ENCODE data around the gene CABLES2. TPM values are rescaled to one million over a fixed set of nuclear protein-coding genes. Genes with fewer than 3 reads are reported as not detected.

CABLES2 gene
- total and polyA plus RNA-seq, 4 donors: 0.92 to 3.2 (median 2.0) TPM

DNA sequence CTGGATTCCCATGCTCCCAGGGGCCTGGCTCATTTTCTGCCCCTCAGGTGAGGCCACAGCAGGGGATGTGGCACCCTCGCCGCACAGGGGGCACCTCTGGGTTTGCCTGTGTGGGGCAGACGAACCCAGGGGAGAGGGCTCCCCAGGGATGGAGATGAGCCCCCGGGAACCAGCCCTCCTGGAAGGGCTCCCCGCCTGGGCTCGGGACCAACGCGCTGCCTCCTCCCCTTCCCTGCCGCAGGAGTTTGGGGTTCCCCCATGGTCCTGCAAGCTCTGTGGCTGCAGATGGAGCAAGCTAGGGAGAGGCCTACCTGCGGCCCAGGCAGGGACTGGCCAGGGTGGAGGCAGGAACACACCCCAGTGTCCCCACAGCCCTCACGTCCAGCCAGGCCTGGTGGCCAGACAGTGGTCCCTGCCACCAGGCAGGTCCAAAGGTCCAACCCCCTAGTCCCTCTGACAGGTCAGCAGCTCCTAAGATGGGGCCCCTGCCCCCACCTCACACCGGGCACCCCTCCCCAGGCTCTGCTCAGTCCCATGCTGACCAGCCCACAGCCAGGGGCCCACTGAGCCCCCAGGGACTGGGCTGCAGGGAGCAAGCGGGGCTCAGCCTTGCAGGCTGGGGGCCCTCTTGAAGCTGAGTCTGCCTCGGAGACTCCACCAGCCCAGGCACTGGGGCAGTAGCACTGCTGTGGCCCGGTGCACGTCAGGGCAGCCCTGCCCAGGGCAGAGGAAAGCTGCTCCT lies 53.6 kb downstream of the CABLES2 start:
- Histone ChIP-seq H3K27me3 (ENCODE audit: control insufficient read depth in 4 of 4, insufficient read depth in 4 of 4, low read length in 3 of 4) (no peaks in the 10 kb centered on the region), H3K4me1 (ENCODE audit: control insufficient read depth in 4 of 4, insufficient read depth in 4 of 4, low read length in 3 of 4) (peaks cover 45 to 64% (median 56%) of the 10 kb centered on the region in 4 donors), H3K36me3 (ENCODE audit: control insufficient read depth in 4 of 4, insufficient read depth in 3 of 4, low read depth in 1 of 4, low read length in 3 of 4) (peaks cover 0 to 5% (median 3%) of the 10 kb centered on the region in 4 donors), H3K27ac (ENCODE audit: low read depth in 1 of 2, low read length in 2 of 2) (peak overlapping the region; percentile 84 to 88), H3K9ac (ENCODE audit: low read depth in 1 of 2, low read length in 2 of 2) (peak overlapping the region in 1 of 2 donors; percentile 38), H3K4me3 (ENCODE audit: low read depth in 1 of 3, low read length in 3 of 3) (peak overlapping the region in 1 of 3 donors; percentile 23), H3K9me3 (ENCODE audit: control insufficient read depth in 4 of 4, low read length in 3 of 4) (no peaks in the 10 kb centered on the region)
- WGBS: 74% methylated on average over 16 of the region's 16 CpGs
- TF ChIP-seq, protein P1, sequence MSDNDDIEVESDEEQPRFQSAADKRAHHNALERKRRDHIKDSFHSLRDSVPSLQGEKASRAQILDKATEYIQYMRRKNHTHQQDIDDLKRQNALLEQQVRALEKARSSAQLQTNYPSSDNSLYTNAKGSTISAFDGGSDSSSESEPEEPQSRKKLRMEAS (IDR thresholded peaks at IDR 0.05): no peak
- TF ChIP-seq, protein P2, sequence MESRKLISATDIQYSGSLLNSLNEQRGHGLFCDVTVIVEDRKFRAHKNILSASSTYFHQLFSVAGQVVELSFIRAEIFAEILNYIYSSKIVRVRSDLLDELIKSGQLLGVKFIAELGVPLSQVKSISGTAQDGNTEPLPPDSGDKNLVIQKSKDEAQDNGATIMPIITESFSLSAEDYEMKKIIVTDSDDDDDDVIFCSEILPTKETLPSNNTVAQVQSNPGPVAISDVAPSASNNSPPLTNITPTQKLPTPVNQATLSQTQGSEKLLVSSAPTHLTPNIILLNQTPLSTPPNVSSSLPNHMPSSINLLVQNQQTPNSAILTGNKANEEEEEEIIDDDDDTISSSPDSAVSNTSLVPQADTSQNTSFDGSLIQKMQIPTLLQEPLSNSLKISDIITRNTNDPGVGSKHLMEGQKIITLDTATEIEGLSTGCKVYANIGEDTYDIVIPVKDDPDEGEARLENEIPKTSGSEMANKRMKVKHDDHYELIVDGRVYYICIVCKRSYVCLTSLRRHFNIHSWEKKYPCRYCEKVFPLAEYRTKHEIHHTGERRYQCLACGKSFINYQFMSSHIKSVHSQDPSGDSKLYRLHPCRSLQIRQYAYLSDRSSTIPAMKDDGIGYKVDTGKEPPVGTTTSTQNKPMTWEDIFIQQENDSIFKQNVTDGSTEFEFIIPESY (IDR thresholded peaks at IDR 0.05): no peak
- TF ChIP-seq RAD21 (IDR thresholded peaks at IDR 0.05) (no peak), RXRA (IDR thresholded peaks at IDR 0.05) (no peak), YY1 (IDR thresholded peaks at IDR 0.05) (no peak), HNF4G (IDR thresholded peaks at IDR 0.05) (no peak), JUND (IDR thresholded peaks at IDR 0.05) (no peak)
- TF ChIP-seq, protein P3, sequence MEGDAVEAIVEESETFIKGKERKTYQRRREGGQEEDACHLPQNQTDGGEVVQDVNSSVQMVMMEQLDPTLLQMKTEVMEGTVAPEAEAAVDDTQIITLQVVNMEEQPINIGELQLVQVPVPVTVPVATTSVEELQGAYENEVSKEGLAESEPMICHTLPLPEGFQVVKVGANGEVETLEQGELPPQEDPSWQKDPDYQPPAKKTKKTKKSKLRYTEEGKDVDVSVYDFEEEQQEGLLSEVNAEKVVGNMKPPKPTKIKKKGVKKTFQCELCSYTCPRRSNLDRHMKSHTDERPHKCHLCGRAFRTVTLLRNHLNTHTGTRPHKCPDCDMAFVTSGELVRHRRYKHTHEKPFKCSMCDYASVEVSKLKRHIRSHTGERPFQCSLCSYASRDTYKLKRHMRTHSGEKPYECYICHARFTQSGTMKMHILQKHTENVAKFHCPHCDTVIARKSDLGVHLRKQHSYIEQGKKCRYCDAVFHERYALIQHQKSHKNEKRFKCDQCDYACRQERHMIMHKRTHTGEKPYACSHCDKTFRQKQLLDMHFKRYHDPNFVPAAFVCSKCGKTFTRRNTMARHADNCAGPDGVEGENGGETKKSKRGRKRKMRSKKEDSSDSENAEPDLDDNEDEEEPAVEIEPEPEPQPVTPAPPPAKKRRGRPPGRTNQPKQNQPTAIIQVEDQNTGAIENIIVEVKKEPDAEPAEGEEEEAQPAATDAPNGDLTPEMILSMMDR (IDR thresholded peaks at IDR 0.05; ENCODE audit: low read depth, low read length, missing input control): no peak
- TF ChIP-seq, protein P4, sequence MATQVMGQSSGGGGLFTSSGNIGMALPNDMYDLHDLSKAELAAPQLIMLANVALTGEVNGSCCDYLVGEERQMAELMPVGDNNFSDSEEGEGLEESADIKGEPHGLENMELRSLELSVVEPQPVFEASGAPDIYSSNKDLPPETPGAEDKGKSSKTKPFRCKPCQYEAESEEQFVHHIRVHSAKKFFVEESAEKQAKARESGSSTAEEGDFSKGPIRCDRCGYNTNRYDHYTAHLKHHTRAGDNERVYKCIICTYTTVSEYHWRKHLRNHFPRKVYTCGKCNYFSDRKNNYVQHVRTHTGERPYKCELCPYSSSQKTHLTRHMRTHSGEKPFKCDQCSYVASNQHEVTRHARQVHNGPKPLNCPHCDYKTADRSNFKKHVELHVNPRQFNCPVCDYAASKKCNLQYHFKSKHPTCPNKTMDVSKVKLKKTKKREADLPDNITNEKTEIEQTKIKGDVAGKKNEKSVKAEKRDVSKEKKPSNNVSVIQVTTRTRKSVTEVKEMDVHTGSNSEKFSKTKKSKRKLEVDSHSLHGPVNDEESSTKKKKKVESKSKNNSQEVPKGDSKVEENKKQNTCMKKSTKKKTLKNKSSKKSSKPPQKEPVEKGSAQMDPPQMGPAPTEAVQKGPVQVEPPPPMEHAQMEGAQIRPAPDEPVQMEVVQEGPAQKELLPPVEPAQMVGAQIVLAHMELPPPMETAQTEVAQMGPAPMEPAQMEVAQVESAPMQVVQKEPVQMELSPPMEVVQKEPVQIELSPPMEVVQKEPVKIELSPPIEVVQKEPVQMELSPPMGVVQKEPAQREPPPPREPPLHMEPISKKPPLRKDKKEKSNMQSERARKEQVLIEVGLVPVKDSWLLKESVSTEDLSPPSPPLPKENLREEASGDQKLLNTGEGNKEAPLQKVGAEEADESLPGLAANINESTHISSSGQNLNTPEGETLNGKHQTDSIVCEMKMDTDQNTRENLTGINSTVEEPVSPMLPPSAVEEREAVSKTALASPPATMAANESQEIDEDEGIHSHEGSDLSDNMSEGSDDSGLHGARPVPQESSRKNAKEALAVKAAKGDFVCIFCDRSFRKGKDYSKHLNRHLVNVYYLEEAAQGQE (IDR thresholded peaks at IDR 0.05): no peak
- no peak for DNase-seq (ENCODE audit: low spot score)

DNA sequence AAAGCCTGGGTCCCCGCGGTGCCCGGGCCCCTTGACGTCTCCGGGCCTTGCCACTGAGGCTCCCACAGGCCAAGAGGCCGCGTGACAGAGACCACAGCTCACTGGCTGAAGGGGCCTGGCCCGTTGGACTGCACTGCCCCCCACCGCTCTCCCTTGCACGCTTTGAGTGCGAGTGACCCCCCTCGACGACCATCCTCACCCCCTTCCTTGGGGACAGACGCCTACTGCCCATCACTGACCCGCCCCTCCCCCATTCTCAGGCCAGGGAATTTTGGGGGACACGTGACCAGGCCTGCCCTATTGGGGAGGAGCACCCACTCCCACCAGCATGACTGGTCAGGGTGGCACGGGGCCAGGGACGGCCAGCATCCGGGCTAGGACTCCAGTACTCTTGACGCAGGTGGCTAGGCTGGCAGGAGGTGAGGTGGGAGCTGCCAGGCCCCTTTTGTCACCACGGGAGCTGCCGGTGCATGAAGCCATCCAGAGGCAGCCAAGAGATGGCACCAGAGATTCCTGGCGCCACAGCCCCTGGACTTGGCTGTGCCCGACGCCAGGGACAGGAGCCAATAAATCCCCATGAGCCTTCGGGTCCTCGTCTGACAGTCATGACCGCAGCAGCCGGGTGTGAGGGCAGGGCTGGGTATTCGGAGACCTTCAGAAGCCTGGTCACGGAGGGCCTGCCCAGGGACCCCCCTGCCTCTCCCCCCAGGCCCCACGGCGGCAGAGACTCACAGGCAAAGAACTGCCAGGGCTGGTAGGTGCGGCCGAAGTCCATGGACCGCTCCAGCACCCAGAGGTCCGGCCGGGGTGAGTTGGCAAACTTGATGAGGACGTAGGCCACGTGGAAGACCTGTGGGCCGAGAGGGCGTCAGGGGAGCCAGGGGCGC lies 54.4 kb downstream of the CABLES2 start:
- H3K9me3 ChIP-seq (ENCODE audit: control insufficient read depth in 4 of 4, low read length in 3 of 4): no peaks in the 10 kb centered on the region
- H3K4me1 ChIP-seq (ENCODE audit: control insufficient read depth in 4 of 4, insufficient read depth in 4 of 4, low read length in 3 of 4): peaks cover 40 to 56% (median 48%) of the 10 kb centered on the region in 4 donors
- H3K36me3 ChIP-seq (ENCODE audit: control insufficient read depth in 4 of 4, insufficient read depth in 3 of 4, low read depth in 1 of 4, low read length in 3 of 4): peaks cover 0 to 5% (median 3%) of the 10 kb centered on the region in 4 donors
- H3K9ac ChIP-seq (ENCODE audit: low read depth in 1 of 2, low read length in 2 of 2): no peak overlapping the region
- H3K27me3 ChIP-seq (ENCODE audit: control insufficient read depth in 4 of 4, insufficient read depth in 4 of 4, low read length in 3 of 4): no peaks in the 10 kb centered on the region
- DNase-seq (ENCODE audit: low spot score): no peak
- peak overlapping the region in 1 of 3 donors; percentile 23 for H3K4me3 ChIP-seq (ENCODE audit: low read depth in 1 of 3, low read length in 3 of 3)
- 47% methylated on average over 43 of the region's 43 CpGs for WGBS
- H3K27ac ChIP-seq (ENCODE audit: low read depth in 1 of 2, low read length in 2 of 2): peak overlapping the region; percentile 84 to 88
- TF ChIP-seq RXRA (IDR thresholded peaks at IDR 0.05): peak; percentile 52 to 83
- TF ChIP-seq, protein P3 (IDR thresholded peaks at IDR 0.05; ENCODE audit: low read depth, low read length, missing input control): peak; percentile 45
- TF ChIP-seq YY1 (IDR thresholded peaks at IDR 0.05): peak; percentile 54
- TF ChIP-seq, protein P4 (IDR thresholded peaks at IDR 0.05): peak; percentile 61
- TF ChIP-seq NR2F2 (IDR thresholded peaks at IDR 0.05): peak; percentile 23
- TF ChIP-seq JUND (IDR thresholded peaks at IDR 0.05): peak in 1 of 2 donors; percentile 24
- no peak for TF ChIP-seq FOXA1 (IDR thresholded peaks at IDR 0.05)
- TF ChIP-seq HNF4G (IDR thresholded peaks at IDR 0.05): peak; percentile 73
- peak; percentile 94 to 96 for TF ChIP-seq HNF4A (conservative IDR thresholded peaks at IDR 0.05)

Data from liver (tissue), 9 donors.